Neuronal stem cell (in vitro differentiated cells): ENCODE results near the gene MPZL1.

Source experiments
- DNase-seq: peaks from one replicate; pipeline ENCODE4 v3.0.0-alpha.2; 2013; ENCODE audit warnings: low spot score
- H2AFZ ChIP-seq: one replicate; pipeline ENCODE4 v1.6.1; 2013; ENCODE audit warnings: mild to moderate bottlenecking, low read length, inconsistent platforms
- H2AK5ac ChIP-seq: 2 replicates; pipeline ENCODE4 v1.6.1; 2013; ENCODE audit warnings: low read depth, mild to moderate bottlenecking, inconsistent platforms, low read length, moderate library complexity, mixed read lengths
- H2BK120ac ChIP-seq: 2 replicates; pipeline ENCODE4 v1.6.1; 2013; ENCODE audit warnings: low read depth, mild to moderate bottlenecking, inconsistent platforms, low read length, moderate library complexity, mixed read lengths
- H2BK12ac ChIP-seq: one replicate; pipeline ENCODE4 v1.6.1; 2013; ENCODE audit warnings: low read length, inconsistent platforms
- H2BK15ac ChIP-seq: 2 replicates; pipeline ENCODE4 v1.6.1; 2013; ENCODE audit warnings: mild to moderate bottlenecking, low read length, inconsistent platforms, mixed read lengths
- H2BK5ac ChIP-seq: one replicate; pipeline ENCODE4 v1.6.1; 2013; ENCODE audit warnings: inconsistent platforms, mild to moderate bottlenecking, low read length, moderate library complexity
- H3K14ac ChIP-seq: one replicate; pipeline ENCODE4 v1.6.1; 2013; ENCODE audit warnings: low read length, inconsistent platforms
- H3K18ac ChIP-seq: 2 replicates; pipeline ENCODE4 v1.6.1; 2013; ENCODE audit warnings: low read length, inconsistent platforms
- H3K23ac ChIP-seq: 2 replicates; pipeline ENCODE4 v1.6.1; 2013; ENCODE audit warnings: low read depth, mild to moderate bottlenecking, mixed read lengths, low read length, inconsistent platforms; ENCODE audit not compliant: poor library complexity
- H3K27ac ChIP-seq: replicated peaks from 3 replicates; pipeline ENCODE4 v1.5.1; 2013; ENCODE audit warnings: low read length, inconsistent platforms
- H3K27me3 ChIP-seq, 3 experiments: 2 replicates each; pipeline ENCODE4 v1.6.1; 2013; ENCODE audit warnings: low read length in 3 of 3, mild to moderate bottlenecking in 2 of 3, inconsistent platforms in 1 of 3, low read depth in 1 of 3, mixed read lengths in 1 of 3, moderate library complexity in 1 of 3; ENCODE audit not compliant: control insufficient read depth in 3 of 3, insufficient read depth in 3 of 3
- H3K36me3 ChIP-seq, 2 donors: replicated peaks in 1 of 2; 2 replicates each; pipeline ENCODE4 v1.6.1; 2013; ENCODE audit warnings: low read length in 2 of 2; ENCODE audit not compliant: control insufficient read depth in 2 of 2, insufficient read depth in 2 of 2
- H3K4ac ChIP-seq: 2 replicates; pipeline ENCODE4 v1.6.1; 2013; ENCODE audit warnings: inconsistent platforms, mild to moderate bottlenecking, low read length, moderate library complexity
- H3K4me1 ChIP-seq, 2 donors: 1 replicate in 1 of 2; 2 replicates in 1 of 2; pipeline ENCODE4 v1.6.1; 2013; ENCODE audit warnings: low read length in 2 of 2, low read depth in 1 of 2; ENCODE audit not compliant: control insufficient read depth in 2 of 2, insufficient read depth in 1 of 2
- H3K4me2 ChIP-seq: one replicate; pipeline ENCODE4 v1.6.1; 2013; ENCODE audit warnings: mild to moderate bottlenecking, low read length, inconsistent platforms; ENCODE audit not compliant: insufficient read depth, poor library complexity, severe bottlenecking
- H3K4me3 ChIP-seq, 2 donors: 2 replicates each; pipeline ENCODE4 v1.5.1; 2013; ENCODE audit warnings: low read length in 2 of 2, mild to moderate bottlenecking in 2 of 2, inconsistent platforms in 1 of 2, moderate library complexity in 1 of 2
- H3K79me1 ChIP-seq: one replicate; pipeline ENCODE4 v1.6.1; 2013; ENCODE audit warnings: low read depth, mild to moderate bottlenecking, inconsistent platforms, low read length, moderate library complexity
- H3K9ac ChIP-seq: one replicate; pipeline ENCODE4 v1.6.1; 2013; ENCODE audit warnings: mild to moderate bottlenecking, low read depth, low read length, inconsistent platforms; ENCODE audit not compliant: poor library complexity
- H3K9me3 ChIP-seq, 2 donors: replicated peaks in 1 of 2; 2 replicates each; pipeline versions ENCODE3 to v1.6.1; 2013; ENCODE audit warnings: low read length in 2 of 2, mild to moderate bottlenecking in 2 of 2, inconsistent platforms in 1 of 2, low read depth in 1 of 2, mixed read lengths in 1 of 2, moderate library complexity in 1 of 2; ENCODE audit not compliant: control insufficient read depth in 2 of 2, insufficient read depth in 1 of 2
- H4K8ac ChIP-seq: one replicate; pipeline ENCODE4 v1.6.1; 2013; ENCODE audit warnings: low read depth, mild to moderate bottlenecking, inconsistent platforms, low read length, moderate library complexity
- H4K91ac ChIP-seq: one replicate; pipeline ENCODE4 v1.6.1; 2013; ENCODE audit warnings: low read length, low read depth, mild to moderate bottlenecking, inconsistent platforms; ENCODE audit not compliant: poor library complexity
- WGBS, 2 donors: extraction: QIAGEN DNeasy Blood & Tissue Kit; methylation state at CpG; one replicate each; pipeline ENCODE4 v1.1.7; 2013; ENCODE audit warnings: missing lambda C conversion rate in 2 of 2, mixed read lengths in 1 of 2; ENCODE audit not compliant: insufficient read length in 2 of 2, insufficient replicate concordance in 1 of 2; ENCODE audit errors: extremely low coverage in 2 of 2; 5-methylcytosine and 5-hydroxymethylcytosine counted together

Gene MPZL1

GRCh38 chr1:167695147-167695546 lies 26.6 kb upstream of the MPZL1 start:
- H4K8ac ChIP-seq = no peak overlapping the region
- no peak overlapping the region for H2AK5ac ChIP-seq
- H2BK15ac ChIP-seq = no peak overlapping the region
- no peak overlapping the region for H2BK120ac ChIP-seq
- H2BK12ac ChIP-seq = no peak overlapping the region
- no peak overlapping the region for H3K14ac ChIP-seq
- no peak overlapping the region for H2AFZ ChIP-seq
- no peak overlapping the region for H4K91ac ChIP-seq
- H2BK5ac ChIP-seq = no peak overlapping the region
- no peak overlapping the region for H3K4me3 ChIP-seq
- DNase-seq = no peak
- H3K4ac ChIP-seq = no peak overlapping the region
- H3K36me3 ChIP-seq = no peaks in the 10 kb centered on the region
- no peaks in the 10 kb centered on the region for H3K9me3 ChIP-seq
- H3K79me1 ChIP-seq = no peaks in the 10 kb centered on the region
- no peak overlapping the region for H3K18ac ChIP-seq
- no CpG with 5 or more reads among the region's 2 CpGs for WGBS, 2 donors
- H3K27ac ChIP-seq = no peak overlapping the region
- H3K9ac ChIP-seq = no peak overlapping the region
- no peak overlapping the region for H3K4me2 ChIP-seq
- no peak overlapping the region for H3K23ac ChIP-seq
- peaks cover 0 to 1% of the 10 kb centered on the region in 2 donors for H3K4me1 ChIP-seq
- peaks cover 0 to 10% (median 0%) of the 10 kb centered on the region in 3 experiments for H3K27me3 ChIP-seq

- no peak overlapping the region for H2BK120ac ChIP-seq
- peaks cover 0 to 1% of the 10 kb centered on the region in 2 donors for H3K4me1 ChIP-seq
- H3K23ac ChIP-seq = no peak overlapping the region
- H3K9ac ChIP-seq = no peak overlapping the region
- no peak overlapping the region for H4K91ac ChIP-seq
- H2AK5ac ChIP-seq = no peak overlapping the region
- H3K9me3 ChIP-seq = no peaks in the 10 kb centered on the region
- no peak overlapping the region for H2AFZ ChIP-seq
- H3K18ac ChIP-seq = no peak overlapping the region
- no peak overlapping the region for H4K8ac ChIP-seq
- no peak overlapping the region for H3K27ac ChIP-seq
- no peaks in the 10 kb centered on the region for H3K79me1 ChIP-seq
- WGBS, 2 donors = no CpG with 5 or more reads among the region's 7 CpGs
- H3K36me3 ChIP-seq = no peaks in the 10 kb centered on the region
- H3K4ac ChIP-seq = no peak overlapping the region
- no peak for DNase-seq
- no peak overlapping the region for H2BK15ac ChIP-seq
- no peak overlapping the region for H3K4me3 ChIP-seq
- H3K14ac ChIP-seq = no peak overlapping the region
- no peak overlapping the region for H3K4me2 ChIP-seq
- H2BK5ac ChIP-seq = no peak overlapping the region
- H2BK12ac ChIP-seq = no peak overlapping the region
- peaks cover 0 to 12% (median 0%) of the 10 kb centered on the region in 3 experiments for H3K27me3 ChIP-seq
Measured at GRCh38 chr1:167695756-167696561, 25.8 kb upstream of the MPZL1 start.

GRCh38 chr1:167697667-167698141 lies 24.1 kb upstream of the MPZL1 start:
- H3K9ac ChIP-seq = peak overlapping the region; percentile 54
- no peak overlapping the region for H2AFZ ChIP-seq
- H2BK15ac ChIP-seq = no peak overlapping the region
- peak overlapping the region; percentile 24 for H3K18ac ChIP-seq
- H2BK12ac ChIP-seq = no peak overlapping the region
- H3K4me2 ChIP-seq = no peak overlapping the region
- H3K4me3 ChIP-seq = no peak overlapping the region
- peaks cover 0 to 15% (median 0%) of the 10 kb centered on the region in 3 experiments for H3K27me3 ChIP-seq
- H3K36me3 ChIP-seq = no peaks in the 10 kb centered on the region
- H3K9me3 ChIP-seq = no peaks in the 10 kb centered on the region
- H3K79me1 ChIP-seq = no peaks in the 10 kb centered on the region
- no peak overlapping the region for H4K8ac ChIP-seq
- DNase-seq = no peak
- WGBS, 2 donors = no CpG with 5 or more reads among the region's 14 CpGs
- H3K23ac ChIP-seq = no peak overlapping the region
- no peak overlapping the region for H2BK5ac ChIP-seq
- H2BK120ac ChIP-seq = no peak overlapping the region
- H3K27ac ChIP-seq = no peak overlapping the region
- peak overlapping the region; percentile 11 for H2AK5ac ChIP-seq
- no peak overlapping the region for H3K4ac ChIP-seq
- no peak overlapping the region for H3K14ac ChIP-seq
- H4K91ac ChIP-seq = no peak overlapping the region
- peaks cover 0 to 1% of the 10 kb centered on the region in 2 donors for H3K4me1 ChIP-seq

- Histone ChIP-seq H2BK5ac (no peak overlapping the region), H3K36me3 (no peaks in the 10 kb centered on the region), H3K4me1 (peaks cover 0 to 1% of the 10 kb centered on the region in 2 donors), H3K4me3 (no peak overlapping the region), H3K23ac (no peak overlapping the region), H3K27me3 (peaks cover 0 to 13% (median 0%) of the 10 kb centered on the region in 3 experiments), H3K4ac (no peak overlapping the region), H3K79me1 (no peaks in the 10 kb centered on the region), H4K91ac (no peak overlapping the region), H3K9ac (no peak overlapping the region), H3K18ac (no peak overlapping the region), H2BK15ac (no peak overlapping the region), H3K9me3 (no peaks in the 10 kb centered on the region), H3K27ac (no peak overlapping the region), H2BK12ac (no peak overlapping the region), H3K4me2 (no peak overlapping the region), H4K8ac (no peak overlapping the region), H3K14ac (no peak overlapping the region), H2BK120ac (no peak overlapping the region), H2AFZ (no peak overlapping the region), H2AK5ac (no peak overlapping the region)
- no CpG with 5 or more reads among the region's 4 CpGs for WGBS, 2 donors
- no peak for DNase-seq
Measured at GRCh38 chr1:167698313-167698712, 23.5 kb upstream of the MPZL1 start.
